ENCODE results near the gene KLHL29.

GRCh38 chr2:23376972-23377371, 8.0 kb upstream of the KLHL29 start:
- no peak for TF ChIP-seq POLR2AphosphoS5 (IDR thresholded peaks at IDR 0.05)
- no peak for TF ChIP-seq CTCF (IDR thresholded peaks at IDR 0.05 in 8 of 11, conservative IDR thresholded peaks at IDR 0.05 in 3 of 11)
